Epithelial cell of esophagus (primary cell): Measurements from ENCODE around the gene NEDD9.
A peak's percentile ranks its signal among the peaks of the same experiment; 100 is the strongest.

ENCODE experiments used
- DNase-seq: peaks from one replicate; pipeline ENCODE4 v3.0.0; 2010; ENCODE audit warnings: low read depth
- H3K4me3 ChIP-seq: 2 replicates; pipeline ENCODE4 v1.5.1; 2011; ENCODE audit warnings: mild to moderate bottlenecking, low read length, control low read depth
- TF ChIP-seq, protein P1 (sequence below): IDR thresholded peaks from 2 replicates; pipeline ENCODE4 v1.5.1; 2011; ENCODE audit warnings: low read depth, mild to moderate bottlenecking, low read length, control low read depth, inconsistent platforms; ENCODE audit not compliant: insufficient read depth; ENCODE audit errors: missing control alignments

The NEDD9 gene

DNA sequence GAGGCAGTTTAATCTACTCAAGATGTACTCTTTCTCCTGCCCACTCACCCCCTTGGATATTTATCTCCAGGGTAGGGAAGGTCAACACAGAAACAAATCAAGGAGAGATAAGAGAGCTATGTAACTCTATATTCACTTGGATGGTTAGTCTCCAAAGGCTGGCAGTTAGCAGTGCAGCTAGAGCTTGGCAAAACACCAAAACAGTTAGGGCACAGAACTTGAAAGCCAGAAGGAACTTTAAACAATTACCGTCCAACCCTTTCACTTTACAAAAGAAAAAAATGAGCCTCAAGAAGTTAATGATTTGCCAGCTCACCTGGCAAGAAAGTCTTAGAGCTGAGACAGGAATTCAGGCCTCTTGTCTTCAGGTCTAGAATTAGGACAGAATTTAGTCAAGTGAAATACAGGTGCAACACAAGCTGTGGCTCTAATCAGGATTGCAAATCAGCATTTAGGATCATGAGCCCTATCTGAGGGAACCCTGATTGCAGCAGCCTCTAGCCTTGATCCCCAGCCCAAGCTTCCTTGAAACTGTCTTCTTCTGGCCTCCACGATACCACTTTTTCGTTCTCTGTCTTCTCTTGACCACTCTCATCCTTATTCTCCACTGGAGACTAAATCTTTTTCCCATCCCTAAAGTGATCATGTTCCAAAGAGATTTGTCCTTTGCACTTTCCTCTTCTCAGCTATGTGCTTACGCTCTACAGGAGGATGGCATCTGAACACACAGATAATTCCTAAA is 14.9 kb downstream of the NEDD9 start:
- TF ChIP-seq, protein P1, sequence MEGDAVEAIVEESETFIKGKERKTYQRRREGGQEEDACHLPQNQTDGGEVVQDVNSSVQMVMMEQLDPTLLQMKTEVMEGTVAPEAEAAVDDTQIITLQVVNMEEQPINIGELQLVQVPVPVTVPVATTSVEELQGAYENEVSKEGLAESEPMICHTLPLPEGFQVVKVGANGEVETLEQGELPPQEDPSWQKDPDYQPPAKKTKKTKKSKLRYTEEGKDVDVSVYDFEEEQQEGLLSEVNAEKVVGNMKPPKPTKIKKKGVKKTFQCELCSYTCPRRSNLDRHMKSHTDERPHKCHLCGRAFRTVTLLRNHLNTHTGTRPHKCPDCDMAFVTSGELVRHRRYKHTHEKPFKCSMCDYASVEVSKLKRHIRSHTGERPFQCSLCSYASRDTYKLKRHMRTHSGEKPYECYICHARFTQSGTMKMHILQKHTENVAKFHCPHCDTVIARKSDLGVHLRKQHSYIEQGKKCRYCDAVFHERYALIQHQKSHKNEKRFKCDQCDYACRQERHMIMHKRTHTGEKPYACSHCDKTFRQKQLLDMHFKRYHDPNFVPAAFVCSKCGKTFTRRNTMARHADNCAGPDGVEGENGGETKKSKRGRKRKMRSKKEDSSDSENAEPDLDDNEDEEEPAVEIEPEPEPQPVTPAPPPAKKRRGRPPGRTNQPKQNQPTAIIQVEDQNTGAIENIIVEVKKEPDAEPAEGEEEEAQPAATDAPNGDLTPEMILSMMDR, result no peak
- H3K4me3 ChIP-seq, result no peak overlapping the region
- DNase-seq, result no peak

DNA sequence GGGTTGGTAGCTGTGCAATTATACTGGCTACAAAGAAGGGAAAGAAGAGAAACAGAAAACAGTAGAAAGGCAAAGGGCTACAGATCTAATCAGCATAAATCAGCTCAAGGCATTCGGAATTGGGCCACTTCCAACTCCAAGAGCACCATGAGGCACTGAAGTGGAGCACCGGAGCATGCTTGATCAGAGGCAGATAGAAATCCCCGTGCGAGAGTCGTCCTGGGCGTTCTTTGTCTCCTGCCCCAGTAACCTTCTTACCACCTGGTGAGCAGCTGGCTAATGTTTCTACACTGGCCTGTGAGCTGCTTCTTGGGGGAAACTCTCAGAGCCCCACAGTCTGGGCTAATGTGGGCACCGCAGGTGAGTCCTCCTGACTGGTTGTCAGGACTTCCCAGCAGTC is 16.7 kb downstream of the NEDD9 start:
- no peak for DNase-seq
- TF ChIP-seq, protein P1, result no peak
- H3K4me3 ChIP-seq, result no peak overlapping the region

DNA sequence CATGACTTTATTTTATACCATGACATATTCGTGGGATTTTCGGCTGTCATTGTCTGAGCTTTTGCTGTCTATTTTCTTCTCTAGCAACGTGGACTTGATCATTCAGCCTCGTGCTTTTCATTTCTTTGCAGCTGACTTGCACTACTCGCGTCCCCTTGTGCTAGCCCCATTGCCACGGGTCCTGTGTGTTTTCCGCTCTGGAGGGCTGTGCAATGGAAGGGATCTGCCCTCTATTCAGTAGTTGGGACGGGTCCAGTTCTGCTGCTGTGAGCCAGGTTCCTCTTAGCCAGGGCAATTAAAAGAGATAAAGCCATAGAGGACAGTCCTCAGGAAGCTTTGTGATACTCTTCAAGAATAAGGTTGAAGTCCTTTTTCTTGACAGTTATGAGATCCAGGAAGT is 17.6 kb downstream of the NEDD9 start:
- H3K4me3 ChIP-seq, result no peak overlapping the region
- no peak for DNase-seq
- TF ChIP-seq, protein P1, result no peak

DNA sequence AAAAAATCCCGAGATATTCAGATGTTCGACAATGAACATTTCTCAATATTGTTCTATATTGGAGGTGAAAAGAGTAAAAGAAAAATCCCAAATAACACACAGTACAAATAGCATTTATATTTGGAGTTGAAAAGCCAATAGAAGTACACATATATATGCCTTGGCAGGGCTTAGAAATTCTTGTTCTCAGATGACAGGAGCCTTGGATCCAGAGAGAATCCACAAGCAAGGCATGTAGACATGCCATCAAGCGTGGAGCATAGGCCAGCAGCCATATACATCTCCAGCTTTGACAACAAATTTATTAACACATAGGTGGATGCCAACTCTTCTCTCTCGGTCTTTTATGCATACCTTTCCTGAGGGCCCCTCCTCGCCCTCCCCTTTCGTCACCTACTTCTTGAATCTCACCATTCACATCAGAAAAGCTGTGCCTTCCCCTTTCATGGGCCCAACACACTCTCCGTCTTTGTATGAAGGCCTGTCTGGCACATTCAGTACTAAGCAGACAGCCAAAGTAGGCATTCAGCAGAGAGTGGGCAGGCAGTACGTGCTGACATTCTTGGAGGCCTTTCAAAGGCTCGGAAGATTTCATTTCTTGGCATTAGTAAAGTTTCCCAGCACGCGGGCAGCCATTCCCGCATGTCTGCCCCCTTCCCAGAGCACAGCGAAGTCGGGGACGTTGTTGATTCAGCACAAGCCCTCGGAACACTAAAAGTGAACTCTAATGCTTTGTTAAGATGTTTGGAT is 18.2 kb downstream of the NEDD9 start:
- no peak overlapping the region for H3K4me3 ChIP-seq
- TF ChIP-seq, protein P1, result no peak
- DNase-seq, result no peak

DNA sequence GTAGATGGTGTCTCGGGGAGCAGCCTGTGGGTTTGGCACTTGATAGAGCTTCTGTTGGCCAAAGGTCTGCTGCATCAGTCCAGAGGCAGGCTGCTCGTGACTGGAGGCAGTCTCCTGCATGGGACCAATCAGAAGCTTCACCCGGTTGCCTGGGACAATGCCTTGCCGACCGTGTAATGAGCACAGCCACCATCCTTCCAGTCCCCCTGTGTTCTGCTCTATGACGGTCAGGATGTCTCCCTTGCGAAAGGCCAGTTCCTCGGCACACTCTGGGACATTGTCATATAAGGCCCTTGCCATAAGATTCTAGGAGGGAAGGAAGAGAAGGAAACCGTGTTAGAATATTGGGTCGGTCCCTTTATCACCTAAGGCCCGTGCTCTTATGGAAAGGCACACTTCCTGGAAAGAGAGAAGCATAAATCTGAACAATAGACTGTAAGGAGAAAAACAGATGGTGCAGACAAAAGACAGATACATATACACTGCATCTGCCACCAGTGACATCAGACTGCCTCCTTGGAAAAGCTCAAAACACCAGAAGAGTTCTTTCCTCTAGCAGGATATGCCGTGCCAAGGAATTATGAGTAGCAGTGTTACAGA is 18.9 kb downstream of the NEDD9 start:
- TF ChIP-seq, protein P1, result no peak
- H3K4me3 ChIP-seq, result no peak overlapping the region
- DNase-seq, result no peak

DNA sequence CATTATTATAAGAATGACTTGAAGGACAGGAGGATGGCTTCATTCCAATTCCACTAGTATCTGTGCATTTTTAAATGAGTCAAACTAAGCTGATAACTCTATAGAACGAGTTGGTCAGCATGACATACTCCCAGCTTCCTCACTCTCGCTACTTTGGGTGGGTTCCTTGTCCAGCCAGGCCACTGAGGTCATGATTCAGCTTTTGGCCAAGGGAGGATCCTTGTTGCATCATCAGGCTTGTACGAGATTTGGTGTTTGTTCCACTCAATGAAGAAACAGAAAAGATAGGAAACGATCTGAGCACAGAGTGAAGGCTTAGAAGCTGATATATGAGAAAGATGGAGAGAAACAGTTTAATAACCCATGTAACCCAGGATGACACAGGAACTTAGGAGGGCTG is 19.8 kb downstream of the NEDD9 start:
- no peak overlapping the region for H3K4me3 ChIP-seq
- TF ChIP-seq, protein P1, result no peak
- peak; percentile 67 for DNase-seq
